Immature natural killer cell (primary cell): ENCODE data around the gene SOHLH2. TPM values are rescaled to one million over a fixed set of nuclear protein-coding genes. Genes with fewer than 3 reads are reported as not detected.

Source experiments
- DNase-seq, 3 donors: peaks; one replicate each; pipeline ENCODE4 v3.0.0; 2022; ENCODE audit warnings: mixed read lengths in 1 of 3
- H3K27ac Mint-ChIP-seq, 6 donors: one replicate each; pipeline ENCODE4 v1.8.0; 2020; ENCODE audit warnings: mixed read lengths in 6 of 6, mild to moderate bottlenecking in 5 of 6, inconsistent platforms in 4 of 6, moderate library complexity in 3 of 6
- H3K27me3 Mint-ChIP-seq, 3 donors: one replicate each; pipeline ENCODE4 v1.8.0; 2020 to 2021; ENCODE audit warnings: low read depth in 3 of 3, mild to moderate bottlenecking in 3 of 3, mixed read lengths in 3 of 3, moderate library complexity in 3 of 3, inconsistent platforms in 1 of 3
- H3K36me3 Mint-ChIP-seq, 3 donors: one replicate each; pipeline ENCODE4 v1.8.0; 2020; ENCODE audit warnings: mixed read lengths in 3 of 3, inconsistent platforms in 2 of 3, mild to moderate bottlenecking in 2 of 3
- H3K4me1 Mint-ChIP-seq, 2 donors: one replicate each; pipeline ENCODE4 v1.8.0; 2020; ENCODE audit warnings: inconsistent platforms in 2 of 2, mild to moderate bottlenecking in 2 of 2, mixed read lengths in 2 of 2, moderate library complexity in 1 of 2
- H3K4me3 Mint-ChIP-seq, 5 donors: one replicate each; pipeline ENCODE4 v1.8.0; 2020; ENCODE audit warnings: mild to moderate bottlenecking in 5 of 5, mixed read lengths in 5 of 5, inconsistent platforms in 3 of 5, moderate library complexity in 3 of 5
- H3K9me3 Mint-ChIP-seq, 6 donors: one replicate each; pipeline ENCODE4 v1.8.0; 2020; ENCODE audit warnings: mild to moderate bottlenecking in 6 of 6, mixed read lengths in 6 of 6, inconsistent platforms in 4 of 6, moderate library complexity in 3 of 6
- polyA plus RNA-seq, 3 donors: library from polyadenylated mRNA; unstranded; fragments of 300-500 nt; fragmentation: Illumina TruSeq; gene quantifications; one replicate each; pipeline ENCODE4 v1.2.3, GENCODE V29; 2021

Gene SOHLH2
- polyA plus RNA-seq, 3 donors from 2014 or later: not detected

- no peaks in the 10 kb centered on the region for H3K36me3 Mint-ChIP-seq
- DNase-seq: no peak
- peaks cover 3 to 33% (median 15%) of the 10 kb centered on the region in 6 donors for H3K9me3 Mint-ChIP-seq
- H3K4me1 Mint-ChIP-seq: no peaks in the 10 kb centered on the region
- no peak overlapping the region for H3K4me3 Mint-ChIP-seq
- no peak overlapping the region for H3K27ac Mint-ChIP-seq
- H3K27me3 Mint-ChIP-seq: peaks cover 0 to 4% (median 2%) of the 10 kb centered on the region in 3 donors
Measured at GRCh38 chr13:36133950-36134626, 80.3 kb downstream of the SOHLH2 start.

DNA sequence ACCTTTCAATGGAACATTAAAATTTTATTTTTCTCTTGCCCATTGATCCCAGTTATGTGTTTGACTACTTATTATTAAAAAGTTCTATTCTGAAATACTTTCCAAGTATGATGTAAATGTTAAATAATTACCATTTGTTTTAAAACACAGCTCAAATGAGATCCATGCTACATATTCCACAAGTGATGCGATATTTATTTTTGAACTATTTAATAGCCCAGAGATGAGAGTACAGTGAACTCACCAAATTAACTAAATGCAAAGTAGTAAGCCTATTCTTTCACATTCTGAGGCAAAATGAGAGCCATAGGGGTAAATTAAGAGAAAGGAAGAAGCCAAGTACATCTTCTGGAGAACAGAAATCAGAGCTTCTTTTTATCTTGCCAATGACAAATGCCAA lies 82.0 kb downstream of the SOHLH2 start:
- no peak overlapping the region for H3K4me3 Mint-ChIP-seq
- no peaks in the 10 kb centered on the region for H3K4me1 Mint-ChIP-seq
- peaks cover 3 to 23% (median 13%) of the 10 kb centered on the region in 6 donors for H3K9me3 Mint-ChIP-seq
- H3K36me3 Mint-ChIP-seq: no peaks in the 10 kb centered on the region
- DNase-seq: no peak
- no peak overlapping the region for H3K27ac Mint-ChIP-seq
- peaks cover 0 to 4% (median 4%) of the 10 kb centered on the region in 3 donors for H3K27me3 Mint-ChIP-seq

DNA sequence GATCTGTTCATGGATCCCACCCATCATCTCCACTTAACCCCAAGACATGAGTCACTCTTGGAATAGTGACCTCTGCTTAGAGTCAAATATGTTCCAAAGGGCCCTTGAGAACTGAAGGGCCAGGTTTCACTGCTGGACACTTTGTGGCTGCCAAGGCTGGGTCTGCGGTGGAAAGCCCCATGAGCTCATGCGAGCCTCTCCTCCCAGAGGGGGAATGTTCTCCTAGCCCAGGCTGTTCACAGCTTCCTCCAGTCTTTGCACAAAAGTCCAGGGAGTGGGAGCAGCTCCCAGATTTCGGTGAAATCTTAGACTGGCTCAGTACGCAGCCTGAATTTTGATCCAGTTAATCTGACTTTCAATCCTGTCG lies 82.4 kb downstream of the SOHLH2 start:
- no peak overlapping the region for H3K27ac Mint-ChIP-seq
- no peaks in the 10 kb centered on the region for H3K4me1 Mint-ChIP-seq
- H3K4me3 Mint-ChIP-seq: no peak overlapping the region
- DNase-seq: no peak
- H3K27me3 Mint-ChIP-seq: peaks cover 0 to 4% (median 4%) of the 10 kb centered on the region in 3 donors
- H3K36me3 Mint-ChIP-seq: no peaks in the 10 kb centered on the region
- H3K9me3 Mint-ChIP-seq: peaks cover 3 to 23% (median 13%) of the 10 kb centered on the region in 6 donors

GRCh38 chr13:36131222-36131930 lies 83.0 kb downstream of the SOHLH2 start, which contains the start of gene DCLK1:
Gene DCLK1, minus strand, starts transcription at chr13:36131382.
- no peaks in the 10 kb centered on the region for H3K36me3 Mint-ChIP-seq
- no peak for DNase-seq
- no peaks in the 10 kb centered on the region for H3K4me1 Mint-ChIP-seq
- peaks cover 3 to 23% (median 14%) of the 10 kb centered on the region in 6 donors for H3K9me3 Mint-ChIP-seq
- no peak within 1 kb of the TSS for H3K4me3 Mint-ChIP-seq
- H3K27me3 Mint-ChIP-seq: peaks cover 0 to 6% (median 4%) of the 10 kb centered on the region in 3 donors
- H3K27ac Mint-ChIP-seq: no peak within 1 kb of the TSS

- no peak for DNase-seq
- H3K36me3 Mint-ChIP-seq: no peaks in the 10 kb centered on the region
- no peak overlapping the region for H3K4me3 Mint-ChIP-seq
- no peaks in the 10 kb centered on the region for H3K4me1 Mint-ChIP-seq
- peaks cover under 1 to 20% (median 11%) of the 10 kb centered on the region in 6 donors for H3K9me3 Mint-ChIP-seq
- H3K27ac Mint-ChIP-seq: no peak overlapping the region
- H3K27me3 Mint-ChIP-seq: peaks cover 0 to 6% (median 4%) of the 10 kb centered on the region in 3 donors
Measured at GRCh38 chr13:36130552-36131221, 83.7 kb downstream of the SOHLH2 start.

DNA sequence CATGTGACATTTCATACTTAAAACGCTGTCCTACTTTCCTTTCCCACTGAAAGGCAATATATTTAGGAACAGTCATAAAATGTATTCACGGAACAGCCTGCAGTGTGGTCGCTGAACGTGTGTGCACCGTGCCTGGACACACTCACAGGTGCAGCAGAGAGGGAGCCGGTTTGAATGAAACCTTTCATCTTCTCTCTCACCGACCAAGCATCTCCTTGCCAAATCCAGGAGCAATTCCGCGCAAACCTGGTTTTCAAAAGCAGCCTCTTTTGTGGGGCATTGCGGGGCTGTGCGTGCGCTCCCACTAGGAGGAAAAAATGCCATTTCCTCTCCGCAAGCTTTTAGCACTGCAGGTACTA lies 84.2 kb downstream of the SOHLH2 start:
- no peak for DNase-seq
- Mint-ChIP-seq H3K36me3 (no peaks in the 10 kb centered on the region), H3K27me3 (peaks cover 0 to 6% (median 4%) of the 10 kb centered on the region in 3 donors), H3K27ac (no peak overlapping the region), H3K4me1 (no peaks in the 10 kb centered on the region), H3K9me3 (peaks cover 0 to 15% (median 8%) of the 10 kb centered on the region in 6 donors), H3K4me3 (no peak overlapping the region)

DNA sequence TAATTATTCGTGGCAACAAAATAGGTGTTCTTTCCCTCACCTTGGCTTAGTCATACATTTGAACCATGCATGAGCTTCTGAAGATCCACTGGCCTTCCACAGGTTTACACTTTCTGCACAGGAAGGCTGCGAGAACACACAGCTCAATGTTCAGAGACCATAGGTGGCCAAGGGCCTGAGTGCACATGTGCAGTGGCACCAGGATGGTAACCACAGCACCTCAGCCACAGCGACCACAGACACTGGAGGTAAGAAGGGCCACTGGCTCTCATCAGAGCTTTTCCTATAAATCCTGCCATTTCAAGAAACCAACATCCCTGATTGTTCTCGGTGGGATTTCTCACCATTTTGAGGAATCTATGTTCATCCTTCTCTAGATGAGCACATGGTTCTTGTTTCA lies 84.8 kb downstream of the SOHLH2 start:
- Mint-ChIP-seq H3K27me3 (peaks cover 0 to 6% (median 4%) of the 10 kb centered on the region in 3 donors), H3K4me1 (no peaks in the 10 kb centered on the region), H3K36me3 (no peaks in the 10 kb centered on the region), H3K9me3 (peaks cover 0 to 13% (median 7%) of the 10 kb centered on the region in 6 donors), H3K4me3 (no peak overlapping the region), H3K27ac (no peak overlapping the region)
- DNase-seq: no peak

DNA sequence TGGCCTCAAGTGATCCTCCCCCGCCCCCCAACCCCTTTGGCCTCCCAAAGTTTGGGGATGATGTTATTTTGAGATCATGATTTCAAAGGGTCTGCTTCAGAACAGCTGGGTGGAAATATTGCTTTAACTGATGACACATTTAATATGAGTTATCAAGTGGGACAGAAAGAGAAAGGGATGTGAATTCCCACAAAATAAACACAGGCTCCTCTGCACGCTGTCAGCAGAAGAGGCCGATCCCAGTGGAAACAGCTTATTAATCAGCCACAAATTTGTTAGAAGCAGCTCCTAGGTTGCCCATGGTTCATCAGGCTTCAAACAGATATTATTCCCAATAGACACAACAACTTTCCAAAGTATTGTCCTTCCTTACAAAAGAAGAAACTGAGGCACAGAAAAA lies 87.9 kb downstream of the SOHLH2 start:
- no peak for DNase-seq
- Mint-ChIP-seq H3K27ac (no peak overlapping the region), H3K4me3 (no peak overlapping the region), H3K36me3 (no peaks in the 10 kb centered on the region), H3K4me1 (no peaks in the 10 kb centered on the region), H3K9me3 (peaks cover 0 to 12% (median 4%) of the 10 kb centered on the region in 6 donors), H3K27me3 (peaks cover 0 to 7% (median under 1%) of the 10 kb centered on the region in 3 donors)

DNA sequence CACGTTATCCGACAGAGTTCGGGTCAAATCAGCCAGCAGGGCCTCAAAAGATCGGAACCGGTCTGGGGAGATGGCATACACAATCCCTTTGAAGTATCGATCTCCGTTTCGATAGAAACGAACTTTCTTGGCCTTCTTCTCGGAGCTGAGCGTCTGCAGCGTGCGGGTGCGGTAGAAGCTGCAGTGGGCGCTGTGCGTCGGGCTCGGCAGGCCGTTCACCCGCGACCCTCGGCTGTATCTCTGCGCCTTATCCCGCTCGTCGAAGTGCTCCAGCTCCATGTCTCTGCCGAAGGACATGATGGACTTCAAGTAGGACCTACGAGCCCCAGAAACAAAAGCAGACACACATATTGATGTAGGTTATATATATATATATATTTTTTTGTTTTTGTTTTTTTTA lies 88.5 kb downstream of the SOHLH2 start:
- H3K9me3 Mint-ChIP-seq: peaks cover 0 to 12% (median 4%) of the 10 kb centered on the region in 6 donors
- no peaks in the 10 kb centered on the region for H3K36me3 Mint-ChIP-seq
- DNase-seq: no peak
- no peak overlapping the region for H3K27ac Mint-ChIP-seq
- H3K4me1 Mint-ChIP-seq: no peaks in the 10 kb centered on the region
- H3K27me3 Mint-ChIP-seq: peaks cover 0 to 7% (median 0%) of the 10 kb centered on the region in 3 donors
- no peak overlapping the region for H3K4me3 Mint-ChIP-seq

DNA sequence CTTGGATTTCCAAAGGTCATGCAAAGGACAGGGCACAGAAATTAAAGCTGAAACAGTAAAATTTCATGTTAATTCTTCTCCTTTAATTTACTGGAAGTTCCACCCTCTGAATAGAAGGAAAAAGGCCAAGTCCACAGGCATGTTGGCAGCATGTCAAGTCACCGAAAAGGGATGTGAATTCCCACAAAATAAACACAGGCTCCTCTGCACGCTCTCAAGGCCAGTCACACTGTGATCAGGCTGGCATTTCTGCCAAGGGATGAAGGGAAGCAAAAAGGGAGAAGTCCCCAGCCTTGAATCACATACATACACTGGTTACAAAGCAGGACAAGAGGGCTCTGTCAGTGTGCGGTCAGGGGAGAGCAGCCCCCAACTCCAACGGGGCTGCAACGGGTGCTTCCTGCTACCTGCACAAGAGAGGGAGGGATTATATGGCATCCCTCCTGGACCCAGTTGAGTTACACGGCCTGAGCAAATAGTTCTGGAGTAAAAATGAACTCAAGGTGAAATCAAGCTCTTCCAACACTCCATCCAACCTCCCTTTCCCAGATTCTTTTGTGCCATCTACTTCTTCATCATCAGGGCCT lies 90.0 kb downstream of the SOHLH2 start:
- Mint-ChIP-seq H3K27me3 (peaks cover 0 to 5% (median 0%) of the 10 kb centered on the region in 3 donors), H3K27ac (no peak overlapping the region), H3K4me3 (no peak overlapping the region), H3K36me3 (no peaks in the 10 kb centered on the region), H3K4me1 (no peaks in the 10 kb centered on the region), H3K9me3 (peaks cover 0 to 17% (median 3%) of the 10 kb centered on the region in 6 donors)
- DNase-seq: no peak

Other genes starting within 250 kb of the SOHLH2 start
- not detected for gene DCLK1, start 83.2 kb downstream of the SOHLH2 start, polyA plus RNA-seq
- not detected for gene CCDC169, start 83.3 kb upstream of the SOHLH2 start, polyA plus RNA-seq
- gene SPART, start 131.8 kb upstream of the SOHLH2 start, polyA plus RNA-seq: 10 to 100 TPM; 18.4 to 55.4 (median 48.7) TPM
- not detected for gene CCNA1, start 217.9 kb upstream of the SOHLH2 start, polyA plus RNA-seq